ENCODE results near the gene MXRA7. TPM values are rescaled to one million over a fixed set of nuclear protein-coding genes. Genes with fewer than 3 reads are reported as not detected.

MXRA7 gene
- total and polyA plus RNA-seq, 2 of the 4 experiments (the other 2 are of a cell fraction) = 168 to 231 TPM

GRCh38 chr17:76696763-76697701, 13.7 kb downstream of the MXRA7 start:
- Histone ChIP-seq H2AFZ (replicated peaks; ENCODE audit: low read length, poor library complexity) (peak overlapping the region; percentile 46), H3K9ac (ENCODE audit: low read depth, low read length) (peak overlapping the region; percentile 67), H2AK9ac (replicated peaks; ENCODE audit: low read depth, low read length, poor library complexity) (peak overlapping the region; percentile 79), H3K4me3 (ENCODE audit: insufficient read depth, low read depth, low read length) (no peak overlapping the region), H3K27ac (ENCODE audit: insufficient read depth, low read length) (peak overlapping the region; percentile 89), H3K4ac (ENCODE audit: low read depth, low read length) (peak overlapping the region; percentile 60), H3K18ac (ENCODE audit: low read depth, low read length) (peak overlapping the region; percentile 63), H3K79me1 (ENCODE audit: low read depth in 1 of 2, low read length in 2 of 2) (peaks cover 22 to 91% of the 10 kb centered on the region in 2 experiments), H3K9me3 (ENCODE audit: control insufficient read depth, insufficient read depth, low read length) (no peaks in the 10 kb centered on the region), H2BK120ac (ENCODE audit: low read depth, low read length) (peak overlapping the region; percentile 0; the same call in 1 of the 2 replicates), H3K14ac (replicated peaks; ENCODE audit: low read depth, low read length) (peak overlapping the region; percentile 73), H3K36me3 (ENCODE audit: control insufficient read depth, insufficient read depth, low read length) (peaks cover 11% of the 10 kb centered on the region; the same call in 1 of the 2 replicates), H3K56ac (ENCODE audit: extremely low read depth, insufficient read depth, low read length) (no peak overlapping the region; the same call in 1 of the 2 replicates), H3K4me1 (ENCODE audit: control insufficient read depth, insufficient read depth, low read length) (peaks cover 49% of the 10 kb centered on the region), H3K4me2 (ENCODE audit: low read depth, low read length) (peak overlapping the region; percentile 47; the same call in 1 of the 2 replicates), H4K5ac (ENCODE audit: low read depth, low read length) (peak overlapping the region; percentile 15), H2AK5ac (ENCODE audit: low read depth, low read length) (peak overlapping the region; percentile 66), H2BK5ac (ENCODE audit: low read depth, low read length, poor library complexity, severe bottlenecking) (peak overlapping the region; percentile 80), H4K8ac (ENCODE audit: low read depth in 2 of 2, low read length in 2 of 2) (peak overlapping the region; percentile 68 to 78; a peak in 3 of 4 replicates), H3K9me1 (ENCODE audit: insufficient read depth, low read length) (peaks cover 56% of the 10 kb centered on the region), H4K91ac (ENCODE audit: insufficient read depth, low read depth, low read length) (peak overlapping the region; percentile 78), H4K20me1 (ENCODE audit: insufficient read depth, low read length) (peaks cover 83% of the 10 kb centered on the region), H3K27me3 (ENCODE audit: control insufficient read depth, insufficient read depth, low read length) (no peaks in the 10 kb centered on the region), H2BK15ac (ENCODE audit: low read depth, low read length) (peak overlapping the region; percentile 20; the same call in 1 of the 3 replicates), H2BK20ac (ENCODE audit: low read depth, low read length) (no peak overlapping the region; the same call in none of the 2 replicates), H3K23ac (ENCODE audit: low read depth, low read length) (peak overlapping the region; percentile 69; the same call in 1 of the 2 replicates)
- TF ChIP-seq BHLHE40 (IDR thresholded peaks at IDR 0.05; ENCODE audit: low read depth, low read length) = no peak
- no peak for TF ChIP-seq USF2 (IDR thresholded peaks at IDR 0.05; ENCODE audit: low read depth, low read length)
- TF ChIP-seq FOS (IDR thresholded peaks at IDR 0.05; ENCODE audit: low read depth, low read length) = no peak
- TF ChIP-seq NFE2L2 (IDR thresholded peaks at IDR 0.05; ENCODE audit: low read depth, low read length) = no peak
- no peak for TF ChIP-seq SMC3 (IDR thresholded peaks at IDR 0.05; ENCODE audit: low read depth, low read length)
- no peak for TF ChIP-seq MXI1 (IDR thresholded peaks at IDR 0.05; ENCODE audit: borderline replicate concordance, low read depth, low read length)
- no peak for DNase-seq
- in situ Hi-C loops (cut with MboI; ENCODE audit: low sequenced_read_pairs) (no loop called here), intact Hi-C loops (cut with micrococcal nuclease) (no loop called here), dilution Hi-C loops (cut with HindIII; ENCODE audit: low sequenced_read_pairs, unreplicated experiment) (no loop called here)
- ATAC-seq (ENCODE audit: low read depth) = no peak
- 93% methylated on average over 5 of the region's 25 CpGs; no CpG with 5 or more reads in 1 of the 2 experiments for WGBS, 2 experiments (ENCODE audit: extremely low coverage in 2 of 2, insufficient read length in 1 of 2)
- ChIA-PET CTCF (interaction anchor here (0.8 kb wide), 1 partner anchor 17 kb away, joined by 3 read pairs; no protein-coding TSS in a partner anchor), POLR2A (ENCODE audit: unreplicated experiment) (no interaction called here)
- BruUV-seq (replicated peaks) = no TSS peak

All from IMR-90 (cell line).